Testis (tissue), 3 donors: ENCODE measurements around the gene CKM. TPM values are rescaled to one million over a fixed set of nuclear protein-coding genes. Genes with fewer than 3 reads are reported as not detected.

Experiments used
- DNase-seq: peaks from one replicate; pipeline ENCODE4 v3.0.0-alpha.2; 2019
- H3K27ac ChIP-seq, 2 donors: fragments of 200-600 bp; sonication (generic); one replicate each; pipeline ENCODE4 v1.5.1; 2019
- H3K27me3 ChIP-seq: fragments of 200-600 bp; sonication (generic); one replicate; pipeline ENCODE4 v1.5.1; 2019
- H3K36me3 ChIP-seq: fragments of 200-600 bp; sonication (generic); one replicate; pipeline ENCODE4 v1.5.1; 2017; ENCODE audit warnings: low read depth; ENCODE audit errors: missing control alignments
- H3K4me1 ChIP-seq: fragments of 200-600 bp; sonication (generic); one replicate; pipeline ENCODE4 v1.5.1; 2019
- H3K4me3 ChIP-seq, 2 donors: fragments of 200-600 bp; sonication (generic); one replicate each; pipeline ENCODE4 v1.5.1; 2017 to 2019
- H3K9me3 ChIP-seq: fragments of 200-600 bp; sonication (generic); one replicate; pipeline ENCODE4 v1.5.1; 2017
- POLR2A ChIP-seq: fragments of 450-650 bp; IDR thresholded peaks from one replicate; pipeline ENCODE4 v1.6.1; 2017; ENCODE audit warnings: antibody characterized with exemption, mild to moderate bottlenecking, moderate library complexity
- WGBS, 2 donors: methylation state at CpG; one replicate each; pipeline ENCODE4 v1.1.5; 2018; 5-methylcytosine and 5-hydroxymethylcytosine counted together
- intact Hi-C: fragments of 100-400 bp; cut with DNase I; formaldehyde crosslinking; loops from one replicate; pipeline ENCODE4 v1.15.1; 2023; ENCODE audit warnings: low total_unique reads
- polyA plus RNA-seq: library from polyadenylated mRNA; stranded (reverse); fragments of 350-450 nt; fragmentation: Illumina TruSeq; extraction: RNeasy Lipid Tissue Mini Kit (QIAGEN cat#74804); gene quantifications from one replicate; pipeline ENCODE4 v1.2.3, GENCODE V29; 2014; ENCODE audit warnings: low read depth, low replicate concordance; ENCODE audit not compliant: insufficient read depth
- total RNA-seq, 2 donors: library from RNA; depleted of rRNA; stranded (reverse); fragments of >200 nt; gene quantifications; one replicate each; pipeline ENCODE4 v1.2.3, GENCODE V29; 2016
- TF ChIP-seq, protein P1 (sequence below), 3 experiments: fragments of 450-650 bp in 2 of 3; fragments of 200-600 bp in 1 of 3; sonication (generic) in 1 of 3; IDR thresholded peaks; one replicate each; pipeline ENCODE4 v1.5.1; 2016 to 2019; ENCODE audit warnings: antibody characterized with exemption in 3 of 3, mild to moderate bottlenecking in 2 of 3, moderate library complexity in 1 of 3

CKM gene
- total and polyA plus RNA-seq, 3 donors from 2014 or later = 16.5 to 61.1 (median 22.4) TPM

- Histone ChIP-seq H3K27me3 (no peaks in the 10 kb centered on the region), H3K9me3 (no peaks in the 10 kb centered on the region), H3K27ac (no peak overlapping the region), H3K36me3 (no peaks in the 10 kb centered on the region), H3K4me1 (no peaks in the 10 kb centered on the region), H3K4me3 (no peak overlapping the region)
- intact Hi-C loops = no loop called here
- WGBS, 2 donors = 77 to 89% methylated on average over 10 of the region's 10 CpGs
- TF ChIP-seq, protein P1, sequence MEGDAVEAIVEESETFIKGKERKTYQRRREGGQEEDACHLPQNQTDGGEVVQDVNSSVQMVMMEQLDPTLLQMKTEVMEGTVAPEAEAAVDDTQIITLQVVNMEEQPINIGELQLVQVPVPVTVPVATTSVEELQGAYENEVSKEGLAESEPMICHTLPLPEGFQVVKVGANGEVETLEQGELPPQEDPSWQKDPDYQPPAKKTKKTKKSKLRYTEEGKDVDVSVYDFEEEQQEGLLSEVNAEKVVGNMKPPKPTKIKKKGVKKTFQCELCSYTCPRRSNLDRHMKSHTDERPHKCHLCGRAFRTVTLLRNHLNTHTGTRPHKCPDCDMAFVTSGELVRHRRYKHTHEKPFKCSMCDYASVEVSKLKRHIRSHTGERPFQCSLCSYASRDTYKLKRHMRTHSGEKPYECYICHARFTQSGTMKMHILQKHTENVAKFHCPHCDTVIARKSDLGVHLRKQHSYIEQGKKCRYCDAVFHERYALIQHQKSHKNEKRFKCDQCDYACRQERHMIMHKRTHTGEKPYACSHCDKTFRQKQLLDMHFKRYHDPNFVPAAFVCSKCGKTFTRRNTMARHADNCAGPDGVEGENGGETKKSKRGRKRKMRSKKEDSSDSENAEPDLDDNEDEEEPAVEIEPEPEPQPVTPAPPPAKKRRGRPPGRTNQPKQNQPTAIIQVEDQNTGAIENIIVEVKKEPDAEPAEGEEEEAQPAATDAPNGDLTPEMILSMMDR (IDR thresholded peaks at IDR 0.05) = no peak
- no peak for TF ChIP-seq POLR2A
- no peak for DNase-seq
Measured at GRCh38 chr19:45333609-45334303, 11.1 kb upstream of the CKM start.

DNA sequence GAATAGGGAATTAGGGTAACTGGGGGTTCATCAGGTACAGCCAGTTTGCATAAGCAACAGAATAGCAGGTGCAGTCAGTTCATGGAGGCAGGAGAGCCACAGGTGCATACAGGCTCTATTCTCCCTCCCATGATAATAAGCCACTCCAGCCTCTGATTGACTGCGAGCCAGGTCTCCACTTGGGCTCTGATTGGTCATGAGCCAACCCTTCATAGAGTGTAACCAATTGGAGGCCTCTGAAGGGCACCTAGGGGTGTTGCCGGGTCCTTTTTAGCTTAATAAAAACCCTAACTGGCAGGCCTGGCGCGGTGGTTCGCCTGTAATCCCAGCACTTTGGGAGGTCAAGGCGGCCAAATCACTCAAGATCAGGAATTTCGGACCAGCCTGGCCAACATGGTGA lies 8.7 kb upstream of the CKM start:
- no peak for DNase-seq
- H3K4me1 ChIP-seq = no peaks in the 10 kb centered on the region
- TF ChIP-seq POLR2A = no peak
- TF ChIP-seq, protein P1 (IDR thresholded peaks at IDR 0.05) = no peak
- H3K27me3 ChIP-seq = no peaks in the 10 kb centered on the region
- no peaks in the 10 kb centered on the region for H3K9me3 ChIP-seq
- H3K36me3 ChIP-seq = no peaks in the 10 kb centered on the region
- intact Hi-C loops = no loop called here
- 20 to 77% methylated on average over 1 to 7 of the region's 7 CpGs for WGBS, 2 donors
- no peak overlapping the region for H3K4me3 ChIP-seq
- H3K27ac ChIP-seq = no peak overlapping the region

DNA sequence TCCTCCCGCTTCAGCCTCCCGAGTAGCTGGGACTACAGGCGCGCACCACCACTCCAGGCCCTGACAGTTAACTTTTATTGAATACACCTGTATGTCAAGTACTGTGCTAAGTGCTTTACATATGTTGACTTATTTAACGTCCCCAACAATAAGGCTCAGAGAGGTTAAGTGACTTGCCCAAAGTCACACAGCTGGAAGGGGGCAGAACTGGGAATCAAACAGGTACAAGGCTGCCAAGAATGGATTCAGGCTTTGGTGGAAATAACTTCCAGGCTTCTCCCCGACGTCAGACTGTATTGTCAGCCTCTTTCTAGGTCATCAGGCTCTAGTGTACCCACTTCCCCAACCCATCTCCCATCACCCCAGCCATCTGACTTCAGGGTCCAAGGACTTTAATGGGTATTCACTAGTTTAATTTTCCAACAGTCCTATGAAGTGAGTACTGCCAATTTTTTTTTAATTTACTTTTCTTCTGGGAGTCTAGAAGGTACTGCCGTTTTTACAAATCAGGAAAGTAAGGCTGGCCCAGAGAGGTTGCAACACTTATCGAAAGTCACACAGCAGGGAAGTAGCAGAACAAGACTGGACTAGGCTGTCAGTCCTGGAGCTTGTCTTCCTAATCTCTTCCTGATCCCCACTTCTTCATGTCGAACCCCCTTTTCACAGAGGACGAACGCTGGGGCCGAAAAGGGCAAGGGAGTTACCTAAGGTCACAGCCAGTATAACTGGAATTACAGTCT lies 4.9 kb upstream of the CKM start:
- peaks cover 13% of the 10 kb centered on the region for H3K4me1 ChIP-seq
- no peaks in the 10 kb centered on the region for H3K9me3 ChIP-seq
- H3K27ac ChIP-seq = no peak overlapping the region
- TF ChIP-seq, protein P1 (IDR thresholded peaks at IDR 0.05) = no peak
- no peak for TF ChIP-seq POLR2A
- H3K36me3 ChIP-seq = no peaks in the 10 kb centered on the region
- DNase-seq = no peak
- H3K4me3 ChIP-seq = no peak overlapping the region
- WGBS, 2 donors = 79 to 84% methylated on average over 13 of the region's 13 CpGs
- intact Hi-C loops = no loop called here
- no peaks in the 10 kb centered on the region for H3K27me3 ChIP-seq

DNA sequence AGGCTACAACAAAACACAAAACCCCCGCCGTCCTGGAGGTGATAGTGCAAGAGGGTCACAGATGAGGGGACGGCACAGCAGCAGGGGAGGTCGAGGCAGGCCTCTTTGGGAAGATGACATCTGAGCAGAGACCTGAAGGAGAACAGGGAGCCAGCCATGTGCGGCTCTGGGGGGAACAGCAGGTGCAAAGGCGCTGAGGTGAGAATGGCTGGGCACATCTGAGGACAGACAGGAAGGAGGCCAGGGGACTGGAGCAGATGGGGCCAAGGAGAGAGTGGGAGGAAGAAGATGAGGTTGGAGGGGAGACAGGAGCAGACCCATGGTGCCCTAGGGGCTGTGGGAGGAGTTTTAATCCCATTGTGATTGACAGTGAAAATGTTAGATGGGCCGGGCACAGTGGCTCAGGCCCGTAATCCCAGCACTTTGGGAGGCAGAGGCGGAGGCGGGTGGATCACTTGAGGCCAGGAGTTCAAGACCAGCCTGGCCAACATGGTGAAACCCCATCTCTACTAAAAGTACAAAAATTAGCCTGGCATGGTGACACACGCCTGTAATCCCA lies 1.8 kb upstream of the CKM start:
- Histone ChIP-seq H3K4me3 (no peak overlapping the region), H3K4me1 (peaks cover 24% of the 10 kb centered on the region), H3K27me3 (no peaks in the 10 kb centered on the region), H3K27ac (no peak overlapping the region), H3K36me3 (no peaks in the 10 kb centered on the region), H3K9me3 (no peaks in the 10 kb centered on the region)
- 50 to 60% methylated on average over 9 to 11 of the region's 11 CpGs for WGBS, 2 donors
- no peak for DNase-seq
- TF ChIP-seq, protein P1 (IDR thresholded peaks at IDR 0.05) = no peak
- no peak for TF ChIP-seq POLR2A
- intact Hi-C loops = no loop called here
